ENCODE data around the gene FAM170A.

Gene FAM170A

DNA sequence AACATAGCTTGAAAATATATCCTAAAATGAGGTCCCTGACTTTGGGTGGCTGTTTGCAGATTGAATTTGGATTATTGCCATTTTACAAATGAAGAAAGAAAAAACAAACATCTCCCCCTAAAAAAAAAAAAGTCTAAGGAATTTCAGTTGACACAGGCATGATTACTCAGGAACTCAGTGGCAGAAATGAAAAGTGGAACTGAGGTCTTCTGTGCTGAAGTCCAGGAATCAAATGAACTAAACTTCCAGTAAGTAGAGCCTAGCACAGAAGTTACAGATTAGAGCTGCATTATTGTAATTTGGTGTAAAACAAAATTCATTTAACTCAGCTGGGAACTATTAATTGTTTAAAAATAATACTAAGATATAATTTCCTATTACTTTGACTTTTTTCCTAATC is 26.7 kb downstream of the FAM170A start:
- Histone ChIP-seq H4K5ac (ENCODE audit: low read length) (no peak overlapping the region), H3K9ac (ENCODE audit: low read length) (no peak overlapping the region), H2BK5ac (ENCODE audit: low read length) (no peak overlapping the region), H3K4me3 (ENCODE audit: low read length) (no peak overlapping the region), H3K36me3 (ENCODE audit: control insufficient read depth, insufficient read depth, low read length) (no peaks in the 10 kb centered on the region), H3K79me1 (ENCODE audit: low read length) (no peaks in the 10 kb centered on the region), H3K4ac (ENCODE audit: low read depth, low read length) (no peak overlapping the region), H3K4me1 (ENCODE audit: control insufficient read depth, low read depth, low read length) (no peaks in the 10 kb centered on the region), H2AK5ac (ENCODE audit: low read length) (no peak overlapping the region), H3K79me2 (ENCODE audit: control insufficient read depth, insufficient read depth, low read length) (no peaks in the 10 kb centered on the region), H3K27ac (ENCODE audit: low read depth, low read length) (no peak overlapping the region), H3K23ac (ENCODE audit: low read length) (no peak overlapping the region), H2BK15ac (replicated peaks; ENCODE audit: low read depth) (no peak overlapping the region), H2BK120ac (ENCODE audit: low read depth, low read length) (no peak overlapping the region), H3K56ac (ENCODE audit: low read length) (no peak overlapping the region), H3K18ac (ENCODE audit: low read length) (no peak overlapping the region), H3K27me3 (ENCODE audit: insufficient read depth, low read length, poor library complexity) (no peaks in the 10 kb centered on the region), H3K4me2 (ENCODE audit: low read length) (no peak overlapping the region), H4K8ac (ENCODE audit: low read depth, low read length) (no peak overlapping the region)
- no peak for DNase-seq

DNA sequence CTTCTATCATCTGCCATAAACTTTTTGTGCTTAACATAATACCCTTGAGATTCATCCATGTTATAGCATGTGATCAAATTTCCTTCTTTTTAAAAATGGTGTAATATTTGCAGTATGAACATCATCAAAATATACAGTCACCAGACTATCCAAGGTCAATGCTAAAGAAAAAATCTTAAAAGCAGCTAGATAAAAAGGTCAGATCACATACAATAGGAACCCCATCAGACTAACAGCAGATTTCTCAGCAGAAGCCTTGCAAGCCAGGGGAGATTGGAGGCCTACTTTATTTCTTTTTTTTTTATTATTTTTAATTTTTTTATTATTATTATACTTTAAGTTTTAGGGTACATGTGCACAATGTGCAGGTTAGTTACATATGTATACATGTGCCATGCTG is 37.2 kb downstream of the FAM170A start:
- H3K18ac ChIP-seq (ENCODE audit: low read length), result no peak overlapping the region
- DNase-seq, result no peak
- no peaks in the 10 kb centered on the region for H3K79me1 ChIP-seq (ENCODE audit: low read length)
- no peaks in the 10 kb centered on the region for H3K27me3 ChIP-seq (ENCODE audit: insufficient read depth, low read length, poor library complexity)
- no peaks in the 10 kb centered on the region for H3K4me1 ChIP-seq (ENCODE audit: control insufficient read depth, low read depth, low read length)
- no peaks in the 10 kb centered on the region for H3K36me3 ChIP-seq (ENCODE audit: control insufficient read depth, insufficient read depth, low read length)
- H2AK5ac ChIP-seq (ENCODE audit: low read length), result no peak overlapping the region
- H2BK15ac ChIP-seq (replicated peaks; ENCODE audit: low read depth), result no peak overlapping the region
- no peak overlapping the region for H4K8ac ChIP-seq (ENCODE audit: low read depth, low read length)
- no peak overlapping the region for H3K9ac ChIP-seq (ENCODE audit: low read length)
- H3K56ac ChIP-seq (ENCODE audit: low read length), result no peak overlapping the region
- H3K4me2 ChIP-seq (ENCODE audit: low read length), result no peak overlapping the region
- no peak overlapping the region for H3K4me3 ChIP-seq (ENCODE audit: low read length)
- no peak overlapping the region for H3K27ac ChIP-seq (ENCODE audit: low read depth, low read length)
- H3K79me2 ChIP-seq (ENCODE audit: control insufficient read depth, insufficient read depth, low read length), result no peaks in the 10 kb centered on the region
- H3K4ac ChIP-seq (ENCODE audit: low read depth, low read length), result no peak overlapping the region
- no peak overlapping the region for H3K23ac ChIP-seq (ENCODE audit: low read length)
- H2BK5ac ChIP-seq (ENCODE audit: low read length), result no peak overlapping the region
- H2BK120ac ChIP-seq (ENCODE audit: low read depth, low read length), result no peak overlapping the region
- H4K5ac ChIP-seq (ENCODE audit: low read length), result no peak overlapping the region

DNA sequence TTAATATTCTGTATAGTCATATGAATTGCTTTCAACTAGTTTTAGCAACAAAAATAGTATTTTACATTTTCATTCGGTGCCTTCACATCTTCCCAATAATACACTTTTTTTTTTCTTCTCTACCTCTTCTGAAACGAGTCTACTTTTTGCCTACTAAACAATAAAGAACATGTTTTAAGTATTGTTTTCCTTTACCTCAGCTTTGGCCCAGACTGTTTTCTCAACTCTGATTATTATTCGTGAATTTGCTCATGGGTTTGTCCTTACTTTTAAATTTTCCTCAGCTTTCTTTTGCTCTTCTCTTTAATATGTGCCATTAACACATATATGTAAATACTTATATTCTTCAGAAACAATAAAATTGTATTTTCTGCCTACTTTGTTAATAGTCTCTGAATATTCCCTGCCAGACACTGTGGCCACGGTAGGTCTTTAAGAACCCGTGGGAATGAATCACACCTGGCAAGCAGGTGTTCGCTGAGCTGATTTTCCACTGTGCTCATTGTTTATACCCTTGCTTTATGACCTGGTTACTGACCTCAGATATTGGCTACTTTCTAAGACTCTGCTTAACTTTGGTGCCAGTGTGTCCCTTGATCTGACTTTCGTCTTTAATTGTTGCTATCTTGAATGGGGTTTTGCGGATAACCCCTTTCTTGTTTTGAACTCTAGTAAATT is 49.1 kb downstream of the FAM170A start:
- DNase-seq, result no peak
- Histone ChIP-seq H3K4me2 (ENCODE audit: low read length) (no peak overlapping the region), H2BK5ac (ENCODE audit: low read length) (no peak overlapping the region), H3K18ac (ENCODE audit: low read length) (peak overlapping the region; percentile 22), H4K8ac (ENCODE audit: low read depth, low read length) (no peak overlapping the region), H2AK5ac (ENCODE audit: low read length) (no peak overlapping the region), H3K36me3 (ENCODE audit: control insufficient read depth, insufficient read depth, low read length) (no peaks in the 10 kb centered on the region), H3K56ac (ENCODE audit: low read length) (no peak overlapping the region), H4K5ac (ENCODE audit: low read length) (no peak overlapping the region), H3K9ac (ENCODE audit: low read length) (no peak overlapping the region), H2BK15ac (replicated peaks; ENCODE audit: low read depth) (no peak overlapping the region), H3K4me1 (ENCODE audit: control insufficient read depth, low read depth, low read length) (no peaks in the 10 kb centered on the region), H3K79me1 (ENCODE audit: low read length) (no peaks in the 10 kb centered on the region), H3K79me2 (ENCODE audit: control insufficient read depth, insufficient read depth, low read length) (no peaks in the 10 kb centered on the region), H3K27me3 (ENCODE audit: insufficient read depth, low read length, poor library complexity) (no peaks in the 10 kb centered on the region), H3K4ac (ENCODE audit: low read depth, low read length) (no peak overlapping the region), H2BK120ac (ENCODE audit: low read depth, low read length) (peak overlapping the region; percentile 61), H3K23ac (ENCODE audit: low read length) (no peak overlapping the region), H3K4me3 (ENCODE audit: low read length) (no peak overlapping the region), H3K27ac (ENCODE audit: low read depth, low read length) (no peak overlapping the region)
- 100% methylated on average over 2 of the region's 8 CpGs for WGBS (ENCODE audit: extremely low coverage, insufficient coverage, low lambda C conversion rate)

DNA sequence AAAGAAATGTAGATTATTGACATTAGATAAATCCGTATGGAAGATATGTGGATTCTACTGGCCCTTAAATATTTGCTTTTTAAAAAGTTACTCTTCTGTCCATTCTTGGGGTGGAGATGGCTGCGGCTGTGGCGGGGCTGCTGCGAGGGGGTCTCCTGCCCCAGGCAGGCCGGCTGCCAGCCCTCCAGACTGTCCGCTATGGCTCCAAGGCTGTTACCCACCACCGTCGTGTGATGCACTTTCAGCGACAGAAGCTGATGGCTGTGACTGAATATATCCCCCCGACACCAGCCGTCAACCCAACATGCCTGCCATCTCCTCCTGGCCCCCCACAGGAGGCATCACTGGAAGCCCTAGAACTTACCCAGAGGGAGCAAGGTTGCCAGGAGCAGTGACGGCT is 50.7 kb downstream of the FAM170A start:
- H3K4me3 ChIP-seq (ENCODE audit: low read length), result no peak overlapping the region
- H3K9ac ChIP-seq (ENCODE audit: low read length), result no peak overlapping the region
- H2AK5ac ChIP-seq (ENCODE audit: low read length), result no peak overlapping the region
- no peak overlapping the region for H3K23ac ChIP-seq (ENCODE audit: low read length)
- no peaks in the 10 kb centered on the region for H3K36me3 ChIP-seq (ENCODE audit: control insufficient read depth, insufficient read depth, low read length)
- H3K56ac ChIP-seq (ENCODE audit: low read length), result no peak overlapping the region
- no peak overlapping the region for H2BK120ac ChIP-seq (ENCODE audit: low read depth, low read length)
- no peak overlapping the region for H2BK5ac ChIP-seq (ENCODE audit: low read length)
- H3K27ac ChIP-seq (ENCODE audit: low read depth, low read length), result no peak overlapping the region
- no peaks in the 10 kb centered on the region for H3K79me2 ChIP-seq (ENCODE audit: control insufficient read depth, insufficient read depth, low read length)
- no peaks in the 10 kb centered on the region for H3K79me1 ChIP-seq (ENCODE audit: low read length)
- no peaks in the 10 kb centered on the region for H3K4me1 ChIP-seq (ENCODE audit: control insufficient read depth, low read depth, low read length)
- no CpG with 5 or more reads among the region's 12 CpGs for WGBS (ENCODE audit: extremely low coverage, insufficient coverage, low lambda C conversion rate)
- H2BK15ac ChIP-seq (replicated peaks; ENCODE audit: low read depth), result no peak overlapping the region
- no peak overlapping the region for H3K4ac ChIP-seq (ENCODE audit: low read depth, low read length)
- H3K18ac ChIP-seq (ENCODE audit: low read length), result no peak overlapping the region
- DNase-seq, result no peak
- H4K5ac ChIP-seq (ENCODE audit: low read length), result no peak overlapping the region
- no peak overlapping the region for H4K8ac ChIP-seq (ENCODE audit: low read depth, low read length)
- no peaks in the 10 kb centered on the region for H3K27me3 ChIP-seq (ENCODE audit: insufficient read depth, low read length, poor library complexity)
- H3K4me2 ChIP-seq (ENCODE audit: low read length), result no peak overlapping the region

DNA sequence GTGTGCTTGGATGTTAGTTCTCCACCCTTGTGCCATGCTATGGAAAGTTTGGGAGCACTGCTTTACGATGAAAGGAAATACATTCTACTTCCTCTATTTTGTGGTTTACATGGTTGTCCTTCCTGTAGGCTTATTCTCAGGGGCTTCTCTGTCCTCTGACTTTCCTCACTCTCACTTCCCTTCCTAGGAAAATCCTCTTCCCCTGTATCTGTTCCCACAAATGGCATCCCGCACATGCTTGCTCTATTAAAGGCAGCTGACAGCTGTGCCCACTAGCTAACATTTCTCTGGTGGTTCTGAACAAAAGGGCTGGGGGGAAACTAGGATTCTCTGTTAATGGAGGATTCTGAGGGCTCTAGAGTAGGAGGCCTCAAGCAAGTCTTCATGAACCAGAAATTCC is 52.4 kb downstream of the FAM170A start:
- Histone ChIP-seq H3K56ac (ENCODE audit: low read length) (no peak overlapping the region), H3K18ac (ENCODE audit: low read length) (no peak overlapping the region), H3K36me3 (ENCODE audit: control insufficient read depth, insufficient read depth, low read length) (no peaks in the 10 kb centered on the region), H4K5ac (ENCODE audit: low read length) (no peak overlapping the region), H2AK5ac (ENCODE audit: low read length) (no peak overlapping the region), H2BK15ac (replicated peaks; ENCODE audit: low read depth) (no peak overlapping the region), H3K4me2 (ENCODE audit: low read length) (no peak overlapping the region), H3K23ac (ENCODE audit: low read length) (no peak overlapping the region), H3K27ac (ENCODE audit: low read depth, low read length) (no peak overlapping the region), H2BK5ac (ENCODE audit: low read length) (no peak overlapping the region), H3K79me2 (ENCODE audit: control insufficient read depth, insufficient read depth, low read length) (no peaks in the 10 kb centered on the region), H2BK120ac (ENCODE audit: low read depth, low read length) (no peak overlapping the region), H4K8ac (ENCODE audit: low read depth, low read length) (no peak overlapping the region), H3K4me3 (ENCODE audit: low read length) (no peak overlapping the region), H3K4ac (ENCODE audit: low read depth, low read length) (no peak overlapping the region), H3K9ac (ENCODE audit: low read length) (no peak overlapping the region), H3K4me1 (ENCODE audit: control insufficient read depth, low read depth, low read length) (no peaks in the 10 kb centered on the region), H3K27me3 (ENCODE audit: insufficient read depth, low read length, poor library complexity) (no peaks in the 10 kb centered on the region), H3K79me1 (ENCODE audit: low read length) (no peaks in the 10 kb centered on the region)
- no peak for DNase-seq
- no CpG with 5 or more reads among the region's 2 CpGs for WGBS (ENCODE audit: extremely low coverage, insufficient coverage, low lambda C conversion rate)

DNA sequence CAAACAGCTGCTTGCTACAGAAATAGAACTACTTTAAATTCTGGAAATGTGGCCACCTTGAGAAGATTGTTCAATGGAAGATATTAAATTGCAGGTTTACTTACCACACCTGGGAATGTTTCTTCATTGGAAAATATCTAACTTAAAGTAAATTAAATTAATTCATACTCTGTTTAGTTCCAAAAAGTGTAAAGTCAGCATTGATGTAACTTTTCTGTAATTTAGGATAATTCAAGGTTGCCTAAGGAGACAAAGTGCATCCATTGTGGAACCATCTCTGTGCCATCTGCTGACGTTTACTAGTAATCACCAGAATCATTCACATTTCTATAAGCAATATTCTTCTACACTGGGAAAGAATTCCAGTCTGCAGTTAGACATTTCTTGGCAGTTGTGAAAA is 53.0 kb downstream of the FAM170A start:
- Histone ChIP-seq H2BK5ac (ENCODE audit: low read length) (no peak overlapping the region), H4K5ac (ENCODE audit: low read length) (no peak overlapping the region), H3K36me3 (ENCODE audit: control insufficient read depth, insufficient read depth, low read length) (no peaks in the 10 kb centered on the region), H3K56ac (ENCODE audit: low read length) (no peak overlapping the region), H3K18ac (ENCODE audit: low read length) (no peak overlapping the region), H4K8ac (ENCODE audit: low read depth, low read length) (no peak overlapping the region), H3K4ac (ENCODE audit: low read depth, low read length) (no peak overlapping the region), H3K79me1 (ENCODE audit: low read length) (no peaks in the 10 kb centered on the region), H3K27ac (ENCODE audit: low read depth, low read length) (no peak overlapping the region), H3K4me1 (ENCODE audit: control insufficient read depth, low read depth, low read length) (no peaks in the 10 kb centered on the region), H3K4me2 (ENCODE audit: low read length) (no peak overlapping the region), H2BK120ac (ENCODE audit: low read depth, low read length) (no peak overlapping the region), H3K23ac (ENCODE audit: low read length) (no peak overlapping the region), H3K9ac (ENCODE audit: low read length) (no peak overlapping the region), H3K27me3 (ENCODE audit: insufficient read depth, low read length, poor library complexity) (no peaks in the 10 kb centered on the region), H2AK5ac (ENCODE audit: low read length) (no peak overlapping the region), H2BK15ac (replicated peaks; ENCODE audit: low read depth) (no peak overlapping the region), H3K4me3 (ENCODE audit: low read length) (no peak overlapping the region), H3K79me2 (ENCODE audit: control insufficient read depth, insufficient read depth, low read length) (no peaks in the 10 kb centered on the region)
- WGBS (ENCODE audit: extremely low coverage, insufficient coverage, low lambda C conversion rate), result no CpG with 5 or more reads among the region's 1 CpG
- DNase-seq, result no peak
